BJ (cell line): Measurements from ENCODE around the gene GPR21. TPM values are rescaled to one million over a fixed set of nuclear protein-coding genes. Genes with fewer than 3 reads are reported as not detected.

Experiments used
- CTCF ChIA-PET: fragments of 350-600 bp; formaldehyde crosslinking; extraction: SDS; loops from one replicate; lab custom pipeline; 2021; ENCODE audit warnings: antibody characterized with exemption, inconsistent platforms; lab: Yijun Ruan, JAX
- POLR2A ChIA-PET: fragments of 300-600 bp; sonication (Branson Sonifier 250); formaldehyde crosslinking; extraction: SDS; loops from one replicate; lab custom pipeline; 2021; ENCODE audit warnings: antibody characterized with exemption; lab: Charles Lee
- DNase-seq: peaks from one replicate; pipeline ENCODE4 v3.0.0-alpha.2; 2011; ENCODE audit warnings: low read depth
- H3K27me3 ChIP-seq: 2 replicates; pipeline ENCODE4 v1.6.0; 2011; ENCODE audit warnings: low read length; ENCODE audit not compliant: control insufficient read depth, insufficient read depth
- H3K36me3 ChIP-seq: 2 replicates; pipeline ENCODE4 v1.5.1; 2011; ENCODE audit warnings: low read length; ENCODE audit not compliant: control insufficient read depth, insufficient read depth
- H3K4me3 ChIP-seq: 2 replicates; pipeline ENCODE4 v1.5.1; 2011; ENCODE audit warnings: low read depth, mild to moderate bottlenecking, control low read depth, low read length
- polyA plus RNA-seq: library from polyadenylated mRNA; depleted of rRNA; stranded (reverse); fragments of >200 nt; gene quantifications from 2 replicates; pipeline ENCODE4 v1.2.3, GENCODE V29; 2011; rRNA removed
- small RNA-seq: library from RNA; depleted of rRNA; stranded (forward); fragments of <200 nt; gene quantifications from one replicate; pipeline ENCODE3, GENCODE V24; 2012; ENCODE audit warnings: low replicate concordance, low read depth; ENCODE audit not compliant: insufficient read length
- TF ChIP-seq, protein P1 (sequence below): IDR thresholded peaks from 2 replicates; pipeline ENCODE4 v1.5.1; 2011; ENCODE audit warnings: low read depth, mild to moderate bottlenecking, control low read depth, inconsistent platforms, low read length, moderate library complexity; ENCODE audit not compliant: insufficient read depth

Gene GPR21
- polyA plus RNA-seq, 1 experiment, result not detected

DNA sequence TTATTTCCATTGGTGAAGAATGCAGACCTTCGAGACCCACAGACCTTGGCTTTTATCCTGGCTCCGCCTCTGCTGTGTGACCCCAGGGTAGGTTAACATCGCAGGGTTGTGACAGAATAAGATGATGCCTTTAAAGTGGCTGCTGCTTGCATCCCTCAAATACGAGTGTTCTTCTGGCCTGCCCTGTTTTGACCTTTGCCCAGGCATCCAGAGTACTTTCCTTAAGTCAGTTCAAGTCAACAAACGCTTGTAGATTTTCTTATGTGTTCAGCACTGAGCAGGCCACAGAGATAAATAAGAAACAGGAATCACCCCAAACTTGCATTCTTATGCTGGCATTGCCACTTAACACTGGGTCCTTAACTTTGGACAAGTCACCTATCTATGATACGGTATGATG lies 50.2 kb downstream of the GPR21 start:
- POLR2A ChIA-PET, result no interaction called here
- CTCF ChIA-PET, result interaction anchor here (1.0 to 4.5 kb wide), 5 partner anchors 8 to 266 kb away, joined by 3 to 65 read pairs (median 19); no protein-coding TSS in a partner anchor
- TF ChIP-seq, protein P1, sequence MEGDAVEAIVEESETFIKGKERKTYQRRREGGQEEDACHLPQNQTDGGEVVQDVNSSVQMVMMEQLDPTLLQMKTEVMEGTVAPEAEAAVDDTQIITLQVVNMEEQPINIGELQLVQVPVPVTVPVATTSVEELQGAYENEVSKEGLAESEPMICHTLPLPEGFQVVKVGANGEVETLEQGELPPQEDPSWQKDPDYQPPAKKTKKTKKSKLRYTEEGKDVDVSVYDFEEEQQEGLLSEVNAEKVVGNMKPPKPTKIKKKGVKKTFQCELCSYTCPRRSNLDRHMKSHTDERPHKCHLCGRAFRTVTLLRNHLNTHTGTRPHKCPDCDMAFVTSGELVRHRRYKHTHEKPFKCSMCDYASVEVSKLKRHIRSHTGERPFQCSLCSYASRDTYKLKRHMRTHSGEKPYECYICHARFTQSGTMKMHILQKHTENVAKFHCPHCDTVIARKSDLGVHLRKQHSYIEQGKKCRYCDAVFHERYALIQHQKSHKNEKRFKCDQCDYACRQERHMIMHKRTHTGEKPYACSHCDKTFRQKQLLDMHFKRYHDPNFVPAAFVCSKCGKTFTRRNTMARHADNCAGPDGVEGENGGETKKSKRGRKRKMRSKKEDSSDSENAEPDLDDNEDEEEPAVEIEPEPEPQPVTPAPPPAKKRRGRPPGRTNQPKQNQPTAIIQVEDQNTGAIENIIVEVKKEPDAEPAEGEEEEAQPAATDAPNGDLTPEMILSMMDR, result no peak
- peaks cover 3% of the 10 kb centered on the region for H3K36me3 ChIP-seq
- H3K27me3 ChIP-seq, result no peaks in the 10 kb centered on the region
- no peak overlapping the region for H3K4me3 ChIP-seq
- DNase-seq, result no peak

DNA sequence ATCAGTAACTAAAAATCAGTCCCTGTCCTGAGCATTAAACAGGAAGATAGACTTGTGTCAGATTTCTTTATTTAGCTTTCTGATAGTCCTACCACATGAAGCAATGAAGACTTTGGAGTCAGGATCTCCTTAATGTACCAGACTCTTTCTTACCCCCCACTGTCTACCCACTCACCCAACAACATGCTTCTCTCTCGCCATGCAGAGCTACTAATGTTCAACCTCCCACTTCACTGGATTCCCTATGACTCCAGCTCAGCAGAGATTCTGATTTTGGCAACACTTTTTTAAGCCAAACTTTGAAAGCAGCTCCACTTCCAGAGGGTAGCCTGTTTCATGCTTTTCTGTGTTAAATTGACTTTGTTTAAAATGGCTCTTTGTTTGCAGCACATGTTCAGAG lies 50.8 kb downstream of the GPR21 start:
- ChIA-PET POLR2A (no interaction called here), CTCF (interaction anchor here (1.0 to 2.7 kb wide), 3 partner anchors 10 to 265 kb away, joined by 3 to 19 read pairs (median 3); no protein-coding TSS in a partner anchor)
- Histone ChIP-seq H3K27me3 (no peaks in the 10 kb centered on the region), H3K36me3 (peaks cover 3% of the 10 kb centered on the region), H3K4me3 (no peak overlapping the region)
- DNase-seq, result no peak
- TF ChIP-seq, protein P1, result no peak

Small RNA genes lying within 50 kb of the gene (small RNA-seq; reads per million reads assigned to genes)
- not detected for gene GPR21

Other genes with a start within 250 kb of the GPR21 start
- gene OR5C1, start 244.7 kb upstream of the GPR21 start, polyA plus RNA-seq, result not detected in 2 replicates
- not detected in 2 replicates for gene OR1K1, start 233.5 kb upstream of the GPR21 start, polyA plus RNA-seq
- gene PDCL, start 205.1 kb upstream of the GPR21 start, polyA plus RNA-seq, result 9.2 and 15.7 TPM in 2 replicates
- 35.3 and 50.2 TPM in 2 replicates for gene RC3H2, start 128.3 kb upstream of the GPR21 start, polyA plus RNA-seq
- gene ZBTB6, start 120.3 kb upstream of the GPR21 start, polyA plus RNA-seq, result 2.5 and 5.0 TPM in 2 replicates
- 4.4 and 8.0 TPM in 2 replicates for gene ZBTB26, start 102.2 kb upstream of the GPR21 start, polyA plus RNA-seq
- 30.8 and 37.0 TPM in 2 replicates for gene RABGAP1, start 92.6 kb upstream of the GPR21 start, polyA plus RNA-seq
- 1.1 and 2.2 TPM in 2 replicates for gene STRBP, start 234.9 kb downstream of the GPR21 start, polyA plus RNA-seq